ENCODE results near the gene FBXW12. TPM values are rescaled to one million over a fixed set of nuclear protein-coding genes. Genes with fewer than 3 reads are reported as not detected.

FBXW12 gene
- total RNA-seq, 4 donors from 2014 or later: not detected

DNA sequence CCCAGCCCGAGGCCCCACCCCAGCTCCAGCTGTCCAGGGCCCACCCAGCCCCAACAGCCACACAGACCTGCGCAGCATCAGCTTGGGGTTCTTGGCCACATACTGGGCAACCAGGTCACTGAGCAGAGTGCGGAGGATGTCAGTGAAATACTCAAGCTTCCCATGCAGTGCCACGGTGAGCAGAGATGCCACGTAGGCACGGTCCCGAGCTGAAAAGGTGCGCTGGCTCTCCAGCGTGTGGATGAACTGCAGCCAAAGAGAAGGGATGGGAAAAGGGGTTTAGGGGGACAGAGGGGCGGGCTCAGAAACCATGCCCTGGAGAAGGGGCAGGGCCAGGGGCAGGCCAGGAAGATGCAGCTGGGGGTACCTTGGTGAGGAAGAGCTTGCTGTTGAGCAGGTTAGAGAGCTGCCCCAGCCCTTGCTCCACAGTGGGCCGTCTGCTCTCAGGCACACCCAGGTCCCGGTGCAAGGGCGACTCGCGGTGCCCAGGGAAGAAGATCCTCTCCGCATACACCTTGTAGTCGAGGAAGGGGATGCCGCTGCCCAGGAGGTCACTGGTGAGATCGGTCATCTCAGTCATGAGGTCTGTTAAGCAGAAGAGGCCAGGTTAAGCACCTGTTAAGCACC, 40.5 kb downstream of the FBXW12 start:
- Histone ChIP-seq H3K27ac (no peak overlapping the region), H3K4me3 (replicated peaks in 1 of 3) (no peak overlapping the region), H3K27me3 (no peaks in the 10 kb centered on the region), H3K4me1 (no peaks in the 10 kb centered on the region), H3K9me3 (no peaks in the 10 kb centered on the region), H3K36me3 (peaks cover 88 to 95% of the 10 kb centered on the region in 2 donors)
- intact Hi-C loops (cut with DNase I): no loop called here
- DNase-seq: peak; percentile 0 to 1
- WGBS, 2 donors: 93 to 96% methylated on average over 18 to 19 of the region's 19 CpGs
- TF ChIP-seq, protein P1, sequence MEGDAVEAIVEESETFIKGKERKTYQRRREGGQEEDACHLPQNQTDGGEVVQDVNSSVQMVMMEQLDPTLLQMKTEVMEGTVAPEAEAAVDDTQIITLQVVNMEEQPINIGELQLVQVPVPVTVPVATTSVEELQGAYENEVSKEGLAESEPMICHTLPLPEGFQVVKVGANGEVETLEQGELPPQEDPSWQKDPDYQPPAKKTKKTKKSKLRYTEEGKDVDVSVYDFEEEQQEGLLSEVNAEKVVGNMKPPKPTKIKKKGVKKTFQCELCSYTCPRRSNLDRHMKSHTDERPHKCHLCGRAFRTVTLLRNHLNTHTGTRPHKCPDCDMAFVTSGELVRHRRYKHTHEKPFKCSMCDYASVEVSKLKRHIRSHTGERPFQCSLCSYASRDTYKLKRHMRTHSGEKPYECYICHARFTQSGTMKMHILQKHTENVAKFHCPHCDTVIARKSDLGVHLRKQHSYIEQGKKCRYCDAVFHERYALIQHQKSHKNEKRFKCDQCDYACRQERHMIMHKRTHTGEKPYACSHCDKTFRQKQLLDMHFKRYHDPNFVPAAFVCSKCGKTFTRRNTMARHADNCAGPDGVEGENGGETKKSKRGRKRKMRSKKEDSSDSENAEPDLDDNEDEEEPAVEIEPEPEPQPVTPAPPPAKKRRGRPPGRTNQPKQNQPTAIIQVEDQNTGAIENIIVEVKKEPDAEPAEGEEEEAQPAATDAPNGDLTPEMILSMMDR (IDR thresholded peaks at IDR 0.05): no peak
- no peak for TF ChIP-seq POLR2A (IDR thresholded peaks at IDR 0.05)

DNA sequence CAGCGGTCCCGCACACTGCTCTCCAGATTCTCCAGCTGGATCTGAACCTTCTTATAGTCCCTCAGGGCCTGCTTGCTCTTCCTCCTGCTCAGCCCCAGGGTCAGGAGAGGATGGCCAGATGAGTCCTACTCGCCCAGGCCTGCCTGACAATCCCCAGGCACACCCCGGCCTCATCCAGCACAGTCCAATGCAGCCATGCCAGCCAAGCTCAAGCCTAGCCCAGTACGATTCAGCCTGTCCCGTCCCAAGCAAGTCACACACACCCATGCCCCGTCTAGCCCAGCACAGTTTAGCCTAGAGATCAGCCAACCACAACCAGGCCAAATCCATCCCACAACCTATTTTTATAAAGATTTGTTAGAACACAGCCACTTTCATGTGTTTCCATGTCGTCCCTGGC, 41.1 kb downstream of the FBXW12 start:
- 87 to 91% methylated on average over 8 of the region's 8 CpGs for WGBS, 2 donors
- intact Hi-C loops (cut with DNase I): no loop called here
- Histone ChIP-seq H3K4me3 (replicated peaks in 1 of 3) (no peak overlapping the region), H3K27ac (no peak overlapping the region), H3K36me3 (peaks cover 91 to 95% of the 10 kb centered on the region in 2 donors), H3K27me3 (no peaks in the 10 kb centered on the region), H3K4me1 (no peaks in the 10 kb centered on the region), H3K9me3 (no peaks in the 10 kb centered on the region)
- peak in 1 of 2 donors; percentile 1 for DNase-seq
- TF ChIP-seq, protein P1 (IDR thresholded peaks at IDR 0.05): no peak
- TF ChIP-seq POLR2A (IDR thresholded peaks at IDR 0.05): no peak

DNA sequence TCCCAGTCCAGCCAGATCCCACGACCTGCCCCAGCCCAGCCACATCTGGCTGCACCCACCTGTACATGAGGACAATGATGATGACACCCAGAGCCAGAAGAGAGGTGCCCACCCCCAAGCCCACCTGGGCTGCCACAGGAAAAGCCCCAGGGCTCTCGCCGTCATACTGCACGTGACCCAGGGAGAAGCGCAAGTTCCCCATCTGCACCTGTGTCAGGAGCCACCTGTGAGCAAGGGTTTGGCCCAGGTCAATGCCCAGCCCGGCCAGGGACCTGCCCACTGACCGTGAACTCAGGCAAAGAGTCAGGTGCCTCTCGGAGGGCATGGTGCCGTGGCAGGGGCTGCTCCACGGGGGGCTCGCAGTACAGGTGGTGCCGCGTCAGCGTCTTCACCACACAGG, 41.6 kb downstream of the FBXW12 start:
- no peaks in the 10 kb centered on the region for H3K4me1 ChIP-seq
- no peaks in the 10 kb centered on the region for H3K27me3 ChIP-seq
- intact Hi-C loops (cut with DNase I): no loop called here
- peak in 1 of 2 donors; percentile 1 for DNase-seq
- no peak overlapping the region for H3K4me3 ChIP-seq (replicated peaks in 1 of 3)
- peaks cover 91 to 96% of the 10 kb centered on the region in 2 donors for H3K36me3 ChIP-seq
- TF ChIP-seq, protein P1 (IDR thresholded peaks at IDR 0.05): no peak
- TF ChIP-seq POLR2A (IDR thresholded peaks at IDR 0.05): no peak
- H3K9me3 ChIP-seq: no peaks in the 10 kb centered on the region
- WGBS, 2 donors: 88 to 100% methylated on average over 5 to 13 of the region's 14 CpGs
- no peak overlapping the region for H3K27ac ChIP-seq

DNA sequence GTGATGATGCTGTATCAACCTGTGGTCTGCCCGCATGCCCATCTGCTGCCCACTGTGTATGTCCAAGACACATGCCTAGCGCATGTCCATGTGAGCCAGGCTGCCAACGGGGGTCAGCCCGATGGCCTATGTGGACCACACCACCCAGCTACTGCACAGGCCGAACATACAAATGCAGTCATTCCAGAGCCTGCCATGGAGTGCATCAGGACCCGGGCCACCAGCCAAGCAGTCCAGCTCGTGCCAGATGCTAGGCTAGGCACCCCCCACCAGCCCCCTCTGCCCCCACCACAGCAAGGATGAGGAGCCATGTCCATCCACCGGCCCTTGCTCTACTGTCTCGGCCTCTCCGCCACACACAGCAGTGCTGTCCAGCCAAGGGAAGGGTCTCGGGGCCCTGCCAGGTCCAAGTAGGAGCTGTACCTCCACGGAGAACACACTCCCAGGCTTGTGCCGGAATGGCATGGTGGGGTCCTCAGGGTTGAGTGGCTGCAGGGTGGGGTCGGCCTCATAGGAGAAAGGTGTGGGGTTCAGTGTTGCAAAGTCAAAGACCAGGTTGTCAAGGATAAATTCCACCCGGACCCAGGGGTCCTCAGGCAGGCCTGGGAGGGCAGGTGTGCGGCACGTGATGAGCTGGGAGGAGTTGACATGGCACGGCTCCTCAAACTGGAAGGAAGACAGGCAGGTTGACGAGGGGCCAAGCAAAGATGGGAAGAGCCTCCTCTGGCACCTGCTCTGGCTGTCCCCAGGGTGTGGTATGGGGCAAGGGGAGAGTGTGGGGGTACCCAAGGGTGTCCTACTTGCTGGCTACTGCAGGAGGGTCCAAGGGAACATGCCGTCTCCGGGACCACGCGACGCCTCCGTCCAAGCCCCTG, 42.6 kb downstream of the FBXW12 start:
- Histone ChIP-seq H3K27ac (no peak overlapping the region), H3K9me3 (no peaks in the 10 kb centered on the region), H3K4me3 (replicated peaks in 1 of 3) (no peak overlapping the region), H3K4me1 (no peaks in the 10 kb centered on the region), H3K27me3 (no peaks in the 10 kb centered on the region), H3K36me3 (peaks cover 87 to 96% of the 10 kb centered on the region in 2 donors)
- intact Hi-C loops (cut with DNase I): no loop called here
- no peak for TF ChIP-seq POLR2A (IDR thresholded peaks at IDR 0.05)
- TF ChIP-seq, protein P1 (IDR thresholded peaks at IDR 0.05): no peak
- DNase-seq: peak in 1 of 2 donors; percentile 1
- WGBS, 2 donors: 92% methylated on average over 14 to 20 of the region's 25 CpGs
